HG02885 (cell line): ENCODE data around the gene PPP1R1B.
A peak's percentile ranks its signal among the peaks of the same experiment; 100 is the strongest.

Experiments
- ATAC-seq: cut with Tn5 transposase; IDR thresholded peaks from one replicate; pipeline ENCODE4 v1.9.1; 2021; ENCODE audit warnings: mild to moderate bottlenecking; ENCODE audit not compliant: unreplicated experiment, poor library complexity

Gene PPP1R1B

DNA sequence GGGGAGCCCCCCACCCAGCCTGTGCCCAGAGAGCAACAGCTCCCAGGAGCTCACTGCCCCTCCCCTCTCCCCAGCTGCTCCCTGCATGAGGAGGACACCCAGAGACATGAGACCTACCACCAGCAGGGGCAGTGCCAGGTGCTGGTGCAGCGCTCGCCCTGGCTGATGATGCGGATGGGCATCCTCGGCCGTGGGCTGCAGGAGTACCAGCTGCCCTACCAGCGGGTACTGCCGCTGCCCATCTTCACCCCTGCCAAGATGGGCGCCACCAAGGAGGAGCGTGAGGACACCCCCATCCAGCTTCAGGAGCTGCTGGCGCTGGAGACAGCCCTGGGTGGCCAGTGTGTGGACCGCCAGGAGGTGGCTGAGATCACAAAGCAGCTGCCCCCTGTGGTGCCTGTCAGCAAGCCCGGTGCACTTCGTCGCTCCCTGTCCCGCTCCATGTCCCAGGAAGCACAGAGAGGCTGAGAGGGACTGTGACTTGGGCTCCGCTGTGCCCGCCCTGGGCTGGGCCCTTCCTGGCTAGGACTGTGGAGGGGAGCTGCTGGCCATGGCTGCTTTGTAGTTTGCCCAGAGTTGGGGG is 39.0 kb downstream of the PPP1R1B start:
- no peak for ATAC-seq

DNA sequence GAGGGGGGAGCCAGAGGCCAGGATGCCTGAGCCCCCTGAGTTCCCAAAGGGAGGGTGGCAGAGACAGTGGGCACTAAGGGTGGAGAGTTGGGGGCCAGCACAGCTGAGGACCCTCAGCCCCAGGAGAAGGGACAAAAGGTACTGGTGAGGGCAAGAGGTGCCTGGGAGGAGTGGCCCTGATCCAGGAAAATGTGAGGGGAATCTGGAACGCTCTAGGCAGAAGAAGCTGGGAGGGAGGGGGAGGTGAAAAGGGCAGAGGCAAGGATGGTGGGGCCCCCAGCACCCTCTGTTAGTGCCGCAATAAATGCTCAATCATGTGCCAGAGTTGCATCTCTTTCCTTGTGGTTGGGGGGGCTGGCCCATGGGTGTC is 39.5 kb downstream of the PPP1R1B start:
- ATAC-seq = no peak

DNA sequence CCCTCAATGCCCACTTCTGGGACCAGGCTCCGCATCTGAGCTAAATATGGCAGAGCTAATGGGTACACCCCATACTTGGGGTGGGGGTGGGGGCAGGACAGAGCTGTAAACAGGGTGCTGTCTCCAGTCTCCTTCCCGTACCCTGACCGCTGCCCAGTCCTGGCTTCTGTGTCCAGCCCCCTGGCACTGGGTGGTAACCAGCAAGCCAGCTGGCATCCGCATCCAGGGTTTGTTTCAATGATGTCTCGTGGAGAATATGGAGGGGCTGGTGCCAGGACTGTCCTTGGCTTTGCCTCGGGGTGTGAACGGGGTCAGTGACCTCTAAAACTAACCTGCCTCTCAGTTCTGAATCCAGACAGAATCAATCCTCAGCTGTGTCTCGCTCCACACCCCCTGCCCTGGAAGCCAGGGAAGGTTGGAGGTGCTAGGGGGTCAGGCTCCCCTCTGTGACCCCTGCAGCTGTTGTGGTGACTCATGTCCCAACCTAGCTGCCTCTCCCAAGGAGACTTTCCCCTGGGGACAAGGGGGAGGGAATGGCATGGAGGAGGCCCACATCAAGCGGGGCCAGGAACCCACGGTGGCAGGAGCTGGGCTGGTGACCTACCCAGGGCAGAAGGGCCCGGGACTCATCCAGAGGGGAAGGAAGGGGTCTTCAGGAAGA is 40.0 kb downstream of the PPP1R1B start:
- ATAC-seq = no peak

DNA sequence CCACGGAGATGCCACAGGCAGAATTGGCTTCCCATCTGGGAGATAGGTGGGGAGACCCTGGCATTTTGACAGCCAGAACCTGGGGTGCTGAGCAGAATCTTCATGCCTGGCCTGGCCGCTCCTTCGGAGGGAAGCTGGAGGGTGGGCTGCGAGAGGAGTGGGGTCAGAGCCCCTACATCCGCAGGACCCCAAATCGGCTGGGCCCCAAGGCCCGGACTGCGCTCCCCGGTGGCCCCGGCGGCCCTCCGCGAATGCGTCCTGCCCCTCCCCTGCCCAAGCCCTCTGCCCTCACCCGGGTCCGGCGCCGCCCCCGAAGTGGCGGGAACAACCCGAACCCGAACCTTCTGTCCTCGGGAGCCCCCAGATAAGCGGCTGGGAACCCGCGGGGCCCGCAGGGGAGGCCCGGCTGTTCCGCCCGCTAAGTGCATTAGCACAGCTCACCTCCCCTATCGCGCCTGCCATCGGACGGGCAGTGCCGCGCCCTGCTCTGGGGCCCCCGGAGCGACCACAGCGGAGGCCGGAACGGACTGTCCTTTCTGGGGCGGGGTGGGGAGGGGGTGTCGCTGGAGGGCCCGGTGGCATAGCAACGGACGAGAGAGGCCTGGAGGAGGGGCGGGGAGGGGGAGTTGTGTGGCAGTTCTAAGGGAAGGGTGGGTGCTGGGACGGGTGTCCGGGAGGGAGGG is 40.7 kb downstream of the PPP1R1B start:
- ATAC-seq = no peak

DNA sequence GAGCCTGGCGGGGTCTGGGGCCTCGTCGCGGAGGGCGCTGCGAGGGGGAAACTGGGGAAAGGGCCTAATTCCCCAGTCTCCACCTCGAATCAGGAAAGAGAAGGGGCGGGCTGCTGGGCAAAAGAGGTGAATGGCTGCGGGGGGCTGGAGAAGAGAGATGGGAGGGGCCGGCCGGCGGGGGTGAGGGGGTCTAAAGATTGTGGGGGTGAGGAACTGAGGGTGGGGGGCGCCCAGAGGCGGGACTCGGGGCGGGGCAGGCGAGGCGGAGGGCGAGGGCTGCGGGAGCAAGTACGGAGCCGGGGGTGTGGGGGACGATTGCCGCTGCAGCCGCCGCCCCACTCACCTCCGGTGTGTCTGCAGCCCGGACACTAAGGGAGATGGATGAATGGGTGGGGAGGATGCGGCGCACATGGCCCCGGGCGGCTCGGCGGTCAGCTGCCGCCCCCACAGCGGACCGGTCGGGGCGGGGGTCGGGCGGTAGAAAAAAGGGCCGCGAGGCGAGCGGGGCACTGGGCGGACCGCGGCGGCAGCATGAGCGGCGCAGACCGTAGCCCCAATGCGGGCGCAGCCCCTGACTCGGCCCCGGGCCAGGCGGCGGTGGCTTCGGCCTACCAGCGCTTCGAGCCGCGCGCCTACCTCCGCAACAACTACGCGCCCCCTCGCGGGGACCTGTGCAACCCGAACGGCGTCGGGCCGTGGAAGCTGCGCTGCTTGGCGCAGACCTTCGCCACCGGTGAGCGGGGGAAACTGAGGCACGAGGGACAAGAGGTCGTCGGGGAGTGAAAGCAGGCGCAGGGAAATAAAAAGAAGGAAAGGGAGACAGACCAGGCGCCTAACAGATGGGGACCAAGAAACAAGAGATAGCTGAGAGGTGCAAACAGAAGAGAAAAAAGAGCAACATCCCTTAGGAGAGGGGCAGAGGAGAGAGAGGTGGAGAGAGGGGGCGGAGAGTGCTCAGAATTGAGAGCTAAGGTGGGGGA is 41.5 kb downstream of the PPP1R1B start, which contains the start of gene PNMT:
PNMT (plus strand) TSS at position 509 of the 980 bp plus-strand sequence; CDS start at position 532, 23 bp downstream.
- ATAC-seq = no peak

DNA sequence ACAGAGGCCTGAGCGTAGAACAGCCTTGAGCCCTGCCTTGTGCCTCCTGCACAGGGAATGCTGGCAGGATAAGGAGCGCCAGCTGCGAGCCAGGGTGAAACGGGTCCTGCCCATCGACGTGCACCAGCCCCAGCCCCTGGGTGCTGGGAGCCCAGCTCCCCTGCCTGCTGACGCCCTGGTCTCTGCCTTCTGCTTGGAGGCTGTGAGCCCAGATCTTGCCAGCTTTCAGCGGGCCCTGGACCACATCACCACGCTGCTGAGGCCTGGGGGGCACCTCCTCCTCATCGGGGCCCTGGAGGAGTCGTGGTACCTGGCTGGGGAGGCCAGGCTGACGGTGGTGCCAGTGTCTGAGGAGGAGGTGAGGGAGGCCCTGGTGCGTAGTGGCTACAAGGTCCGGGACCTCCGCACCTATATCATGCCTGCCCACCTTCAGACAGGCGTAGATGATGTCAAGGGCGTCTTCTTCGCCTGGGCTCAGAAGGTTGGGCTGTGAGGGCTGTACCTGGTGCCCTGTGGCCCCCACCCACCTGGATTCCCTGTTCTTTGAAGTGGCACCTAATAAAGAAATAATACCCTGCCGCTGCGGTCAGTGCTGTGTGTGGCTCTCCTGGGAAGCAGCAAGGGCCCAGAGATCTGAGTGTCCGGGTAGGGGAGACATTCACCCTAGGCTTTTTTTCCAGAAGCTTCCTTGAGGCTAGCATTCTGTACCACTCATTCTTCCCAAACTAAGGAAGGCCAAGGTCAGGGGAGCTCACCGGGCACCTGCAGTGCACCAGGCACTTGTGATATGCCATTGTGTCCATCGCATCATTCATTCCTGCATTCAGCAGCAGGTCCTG is 43.4 kb downstream of the PPP1R1B start:
- ATAC-seq = no peak

DNA sequence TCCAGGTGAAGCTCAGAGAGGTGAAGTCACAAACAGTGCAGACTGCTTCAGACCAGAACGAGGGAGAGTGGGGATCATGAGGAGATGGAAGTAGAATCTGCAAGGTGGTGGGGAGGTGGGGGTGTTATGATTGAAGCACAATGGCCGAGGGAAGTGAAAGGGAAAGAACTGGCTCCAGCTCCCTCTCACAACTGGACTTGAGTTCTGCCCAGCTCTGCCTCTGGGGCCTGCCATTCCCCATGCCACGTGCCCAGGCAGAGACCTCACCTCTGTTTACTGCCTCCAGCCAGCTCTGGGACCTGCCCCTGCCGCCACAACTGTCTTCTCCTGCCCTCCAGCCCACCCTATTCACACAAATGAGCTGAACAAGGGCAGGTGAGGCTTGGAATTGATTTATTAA is 44.0 kb downstream of the PPP1R1B start:
- ATAC-seq = no peak

DNA sequence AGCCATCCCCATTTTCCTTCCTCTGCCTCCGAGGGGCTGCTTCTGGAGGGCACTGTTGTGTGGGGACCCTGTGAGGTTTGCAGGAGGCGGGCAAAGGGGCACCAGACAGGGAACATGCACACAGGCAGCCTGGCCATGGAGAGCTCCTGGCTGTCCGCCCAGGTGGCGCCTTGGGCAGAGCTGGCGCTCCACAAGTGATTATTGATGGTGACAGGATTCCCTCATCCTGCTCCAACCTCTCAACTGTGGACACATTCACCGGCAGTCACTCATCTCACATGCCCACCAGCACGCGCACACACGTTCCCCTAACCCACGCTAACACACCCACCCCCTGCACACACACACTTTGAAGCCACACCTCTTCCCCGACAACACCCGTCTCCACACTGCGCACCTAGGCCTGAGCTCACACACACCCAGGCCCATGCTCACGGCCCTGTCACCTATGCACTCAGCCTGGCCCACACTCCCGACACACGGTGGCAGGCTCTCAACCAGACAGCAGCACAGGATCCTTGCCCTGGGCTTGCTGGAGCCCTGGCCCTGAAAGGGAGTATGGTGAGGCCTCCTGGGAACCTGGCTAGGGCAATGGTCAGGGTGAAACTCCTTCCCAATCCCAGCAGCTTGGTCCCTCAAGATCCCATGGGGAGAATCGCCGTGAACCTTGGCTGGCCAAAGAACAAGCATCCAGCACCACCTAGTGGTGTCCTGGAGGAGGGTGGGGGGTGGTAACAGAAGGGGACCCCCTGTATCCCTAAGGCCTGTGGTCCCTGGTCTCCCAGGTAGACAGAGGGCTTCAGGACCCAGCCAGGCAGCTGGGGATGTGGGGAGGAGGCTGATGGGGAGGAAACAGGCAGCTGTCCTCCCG is 45.1 kb downstream of the PPP1R1B start:
- ATAC-seq = no peak

DNA sequence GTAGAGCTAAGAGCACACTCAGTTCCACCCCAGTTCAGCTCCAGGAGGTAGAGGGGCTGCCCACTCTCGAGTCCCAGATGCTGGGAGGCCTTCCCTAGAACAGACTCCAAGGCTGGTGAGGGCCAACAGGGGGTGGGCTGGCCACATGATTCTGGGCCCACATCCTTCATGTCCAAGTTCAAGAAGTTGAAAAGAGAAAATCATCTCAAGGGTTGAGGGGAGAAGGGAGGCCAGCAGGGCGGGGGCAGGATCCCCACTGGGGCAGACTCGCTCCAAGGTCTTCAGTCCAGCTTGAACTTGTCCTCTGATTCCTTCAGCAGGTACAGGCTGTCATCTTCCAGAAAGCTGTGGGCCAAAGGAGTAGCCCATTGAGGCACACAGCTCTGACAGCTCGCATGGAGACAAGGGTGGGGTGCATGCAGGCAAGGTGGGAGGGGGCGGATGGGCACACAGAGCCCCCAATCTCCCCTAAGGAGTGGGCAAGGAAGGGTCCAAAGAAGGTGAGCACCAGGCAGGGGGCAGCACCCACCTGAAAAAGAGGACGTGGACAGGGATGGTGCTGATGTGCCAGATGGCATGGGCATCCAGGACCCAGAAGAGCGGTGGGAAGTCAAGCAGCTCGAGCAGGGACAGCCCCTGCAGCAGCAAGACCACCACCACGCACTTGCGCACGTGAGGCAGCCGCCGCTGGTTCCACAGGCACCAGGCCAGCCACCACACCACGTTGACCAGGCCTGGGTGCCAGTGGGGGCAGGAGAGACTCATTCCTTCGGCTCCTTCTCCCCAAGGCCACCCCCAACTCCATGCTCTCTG is 46.0 kb downstream of the PPP1R1B start:
- no peak for ATAC-seq

DNA sequence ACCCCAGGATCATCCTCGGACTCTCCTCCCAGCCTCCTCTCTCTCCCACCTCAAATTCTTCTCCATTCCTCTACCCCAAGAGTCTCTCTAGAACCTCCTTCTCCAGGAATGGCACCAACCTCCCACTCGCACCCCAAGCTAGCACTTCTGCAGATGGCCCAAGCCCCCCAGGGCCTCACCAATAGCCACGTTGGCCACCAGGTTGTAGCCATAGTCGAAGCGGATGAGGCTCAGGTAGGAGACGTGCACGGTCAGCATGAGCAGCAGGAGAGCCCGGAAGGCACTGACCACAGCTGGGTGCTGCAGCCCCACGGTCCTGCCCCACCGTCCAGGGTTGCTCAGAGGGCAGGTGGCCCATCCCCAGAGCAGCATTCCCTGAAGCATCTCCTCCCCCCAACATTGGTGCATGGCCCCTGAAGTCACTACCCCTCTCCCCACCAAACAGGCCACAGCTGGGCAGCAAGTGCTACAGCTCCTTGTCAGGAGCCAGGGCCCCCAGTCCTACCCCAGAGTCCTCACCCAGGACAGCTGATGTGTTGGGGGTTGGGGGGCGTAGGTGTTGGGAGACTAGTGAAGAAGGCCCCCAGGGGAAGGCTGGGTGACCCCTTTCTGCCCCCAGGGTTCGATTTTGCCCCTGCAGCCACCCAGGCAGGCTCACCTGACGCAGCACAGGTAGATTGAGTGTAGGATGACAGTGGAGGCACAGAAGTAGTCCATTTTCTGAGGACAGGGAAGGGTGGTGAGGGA is 46.8 kb downstream of the PPP1R1B start:
- no peak for ATAC-seq

DNA sequence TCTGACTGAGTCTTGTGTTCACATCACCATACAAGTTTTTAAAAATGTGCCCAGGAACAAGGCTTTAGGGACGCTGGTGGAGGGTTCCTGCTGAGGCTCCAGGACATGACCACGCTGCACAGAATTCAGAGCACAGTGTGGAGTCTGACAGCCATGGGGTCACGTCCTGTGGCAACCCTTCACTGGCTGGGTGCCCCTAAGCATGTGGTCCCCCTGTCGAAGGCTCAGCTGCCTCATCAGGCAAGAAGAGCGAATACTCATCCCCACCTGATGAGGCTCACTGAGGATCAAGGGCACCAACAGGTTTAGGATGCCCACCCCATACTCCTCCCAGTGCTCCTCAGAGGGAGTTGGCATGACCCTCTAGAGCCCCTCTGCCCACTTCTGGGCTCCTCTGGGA is 47.4 kb downstream of the PPP1R1B start:
- no peak for ATAC-seq

DNA sequence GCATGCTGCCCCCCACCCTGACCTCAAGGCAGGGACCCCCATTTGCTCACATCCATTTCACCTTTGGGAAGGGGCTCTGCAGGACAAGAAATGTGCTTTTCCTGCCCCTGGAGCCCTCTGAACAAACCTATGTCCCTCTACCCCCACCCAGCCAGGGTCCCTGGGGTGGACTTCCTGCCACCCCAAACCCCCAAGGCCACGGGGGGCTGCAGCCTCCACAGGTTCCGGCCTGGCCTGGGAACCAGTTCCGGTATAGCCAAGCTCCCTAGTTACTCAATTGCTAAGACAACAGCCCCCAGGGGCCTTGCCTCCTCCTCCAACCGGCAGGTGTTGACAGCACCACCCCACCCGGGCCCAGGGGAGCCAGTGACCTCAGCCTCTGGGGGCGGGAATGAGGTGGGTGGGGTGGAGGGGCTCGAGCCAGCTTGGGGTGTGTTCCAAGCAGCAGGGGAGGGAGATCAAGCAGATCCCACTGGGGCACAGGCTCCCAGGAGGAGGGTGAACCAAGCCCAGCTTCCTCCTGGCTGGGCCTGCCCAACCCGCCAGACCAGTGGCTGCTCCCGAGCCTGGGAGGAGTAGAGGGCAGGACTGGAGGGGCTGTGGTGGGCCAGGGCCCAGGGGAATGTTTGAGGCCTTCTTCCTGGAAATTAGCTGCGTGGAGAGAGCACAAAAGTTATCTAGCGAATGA is 48.1 kb downstream of the PPP1R1B start:
- ATAC-seq = no peak

DNA sequence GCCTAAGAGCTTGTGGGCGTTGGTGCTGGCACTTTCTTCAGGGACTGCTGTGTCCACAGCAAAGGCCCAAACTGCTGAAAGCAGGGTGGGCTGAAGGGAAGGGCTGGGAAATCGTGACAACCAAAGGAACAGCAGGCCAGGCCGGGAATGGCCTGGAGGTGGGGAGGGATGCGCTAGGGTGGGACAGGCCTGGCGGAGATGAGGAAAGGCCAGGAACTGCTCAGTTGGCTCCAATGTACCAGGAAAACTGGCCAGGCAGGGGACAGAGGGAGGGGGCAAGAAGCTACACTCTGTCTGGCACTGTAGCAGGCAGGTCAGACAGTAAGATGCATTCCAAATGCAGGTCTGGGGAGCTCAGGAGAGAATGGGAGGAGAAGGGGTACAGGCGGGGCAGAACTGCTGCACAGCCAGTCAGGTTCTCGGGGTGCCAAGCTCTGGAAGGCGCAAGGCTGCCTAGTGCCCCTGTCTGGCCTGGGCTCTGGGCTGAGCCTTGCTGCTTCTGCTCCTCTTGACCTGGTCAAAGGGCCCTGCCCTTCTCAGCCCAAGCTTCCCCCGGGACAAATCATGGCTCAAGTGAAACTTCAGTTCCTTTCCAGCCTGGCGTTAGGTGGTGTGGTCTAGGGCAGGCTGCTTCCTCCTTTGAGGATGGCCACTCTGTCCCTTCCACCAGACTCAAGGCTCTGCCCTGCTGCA is 48.8 kb downstream of the PPP1R1B start:
- ATAC-seq = no peak

DNA sequence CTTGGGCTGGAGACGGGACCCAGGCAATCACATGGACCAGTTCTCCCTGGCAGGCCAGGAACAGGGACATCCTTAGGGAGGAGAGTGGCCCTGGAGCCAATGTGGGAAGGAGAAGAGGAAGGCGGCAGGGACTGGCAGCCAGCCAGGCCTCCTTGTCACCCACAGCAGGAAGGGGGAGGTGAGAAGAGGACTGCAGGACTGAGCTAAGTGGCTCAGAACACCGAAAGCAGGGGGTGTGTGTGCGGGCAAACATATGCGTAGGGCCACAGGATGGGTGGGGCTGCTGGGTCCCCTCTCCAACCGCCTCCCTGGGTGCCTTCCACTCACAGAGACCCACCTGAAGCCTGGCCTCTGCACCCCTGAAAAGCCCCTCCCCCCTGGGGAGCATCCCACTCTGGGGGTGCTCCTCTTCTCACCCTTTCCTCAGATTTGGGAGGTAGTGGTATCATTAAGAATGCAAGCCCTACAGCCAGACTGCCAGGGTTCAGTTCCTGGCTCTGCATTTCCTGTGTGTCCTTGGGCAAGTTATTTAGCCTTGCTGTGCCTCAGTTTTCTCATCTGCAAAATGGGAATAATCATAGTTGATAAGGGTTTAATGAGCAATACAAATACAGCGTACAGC is 49.6 kb downstream of the PPP1R1B start:
- ATAC-seq = peak; percentile 53

DNA sequence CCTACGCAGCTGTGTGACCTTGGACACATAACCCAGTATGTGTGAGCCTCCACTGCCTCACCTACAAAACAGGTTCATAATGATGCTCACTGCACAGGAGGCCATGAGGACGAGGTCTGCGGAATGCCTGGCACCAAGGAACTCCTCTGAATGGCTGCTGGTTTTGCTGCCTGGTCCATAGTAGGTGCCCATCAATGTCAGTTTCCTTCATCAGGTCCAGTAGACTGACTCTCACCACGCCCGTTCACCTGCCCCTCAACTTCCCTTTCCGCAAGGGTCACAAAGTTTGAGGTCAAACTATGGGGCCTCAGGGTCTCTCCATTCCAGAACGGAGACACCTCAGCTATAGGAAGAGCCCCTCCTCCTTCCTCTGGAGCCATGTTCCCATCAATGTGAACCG is 50.3 kb downstream of the PPP1R1B start:
- ATAC-seq = no peak
